Neural progenitor cell (in vitro differentiated cells): Measurements from ENCODE around the gene PARD3B.

Experiments
- CTCF ChIP-seq: fragments of 200-600 bp; sonication (generic); IDR thresholded peaks from 2 replicates; pipeline ENCODE4 v1.5.1; 2017; ENCODE audit warnings: antibody characterized with exemption, mild to moderate bottlenecking
- EZH2 ChIP-seq: fragments of 200-600 bp; sonication (generic); IDR thresholded peaks from 2 replicates; pipeline ENCODE4 v1.6.1; 2017; ENCODE audit warnings: antibody characterized with exemption, mild to moderate bottlenecking, moderate library complexity

GRCh38 chr2:205590759-205591158 is 1045.5 kb downstream of the PARD3B start:
- TF ChIP-seq CTCF (no peak), EZH2 (no peak)
